Myometrial cell (primary cell): ENCODE results near the gene MMP13. TPM values are rescaled to one million over a fixed set of nuclear protein-coding genes. Genes with fewer than 3 reads are reported as not detected.

Experiments used
- total RNA-seq: library from RNA; depleted of rRNA; stranded (reverse); fragments of >200 nt; gene quantifications from 2 replicates; pipeline ENCODE4 v1.2.3, GENCODE V29; 2015

Gene MMP13
- total RNA-seq: not detected in 2 replicates

GRCh38 chr11:102955624-102956023, at the start of gene MMP13:
Gene MMP13 (minus strand): TSS chr11:102955732. CDS start chr11:102955705, 27 bp downstream.

Other genes with a start within 250 kb of the MMP13 start
- gene MMP27, start 250.0 kb downstream of the MMP13 start, total RNA-seq: not detected in 2 replicates
- gene MMP8, start 230.8 kb downstream of the MMP13 start, total RNA-seq: not detected in 2 replicates
- gene MMP10, start 175.1 kb downstream of the MMP13 start, total RNA-seq: 0.29 TPM in 1 of 2 replicates, not detected in the other
- 0.18 TPM in 1 of 2 replicates, not detected in the other for gene MMP1, start 157.6 kb downstream of the MMP13 start, total RNA-seq
- 0.29 and 2.3 TPM in 2 replicates for gene MMP3, start 112.1 kb downstream of the MMP13 start, total RNA-seq
- gene MMP12, start 80.8 kb downstream of the MMP13 start, total RNA-seq: not detected in 2 replicates
- 81.3 and 122 TPM in 2 replicates for gene DCUN1D5, start 136.4 kb upstream of the MMP13 start, total RNA-seq
- gene DYNC2H1, start 153.7 kb upstream of the MMP13 start, total RNA-seq: 20.7 and 23.1 TPM in 2 replicates